DMS153 (cell line): ENCODE results near the gene CENPC.
"Not testable (repeated sequence)": the region's sequence is repeated elsewhere in the genome, so short reads cannot be mapped to it uniquely, and the experiment has no call there.

ENCODE experiments used
- DNase-seq: peaks from one replicate; lab custom pipeline; 2025; lab: John Stamatoyannopoulos, UW

CENPC gene

GRCh38 chr4:67470871-67471270 is 74.4 kb downstream of the CENPC start:
- no peak for DNase-seq

GRCh38 chr4:67468830-67469229 is 76.5 kb downstream of the CENPC start:
- DNase-seq, result no peak

- no peak for DNase-seq
Observed at GRCh38 chr4:67466751-67467150, 78.6 kb downstream of the CENPC start.

GRCh38 chr4:67465763-67466052 is 79.6 kb downstream of the CENPC start:
- no peak for DNase-seq

GRCh38 chr4:67465032-67465762 is 80.1 kb downstream of the CENPC start:
- no peak for DNase-seq

- no peak for DNase-seq
Observed at GRCh38 chr4:67460574-67460973, 84.7 kb downstream of the CENPC start.

- DNase-seq, result no peak
Observed at GRCh38 chr4:67459164-67459563, 86.1 kb downstream of the CENPC start.

- DNase-seq, result no peak
Observed at GRCh38 chr4:67456577-67457196, 88.6 kb downstream of the CENPC start.

- DNase-seq, result not testable (repeated sequence)
Observed at GRCh38 chr4:67452846-67453205, 92.5 kb downstream of the CENPC start.

GRCh38 chr4:67452100-67452845 is 93.0 kb downstream of the CENPC start:
- no peak for DNase-seq

GRCh38 chr4:67451464-67451863 is 93.8 kb downstream of the CENPC start:
- DNase-seq, result no peak

- no peak for DNase-seq
Observed at GRCh38 chr4:67448621-67449020, 96.7 kb downstream of the CENPC start.

- DNase-seq, result no peak
Observed at GRCh38 chr4:67447873-67448272, 97.4 kb downstream of the CENPC start.

- no peak for DNase-seq
Observed at GRCh38 chr4:67446811-67447210, 98.5 kb downstream of the CENPC start.

- not testable (repeated sequence) for DNase-seq
Observed at GRCh38 chr4:67445881-67446280, 99.4 kb downstream of the CENPC start.

- no peak for DNase-seq
Observed at GRCh38 chr4:67438975-67439374, 106.3 kb downstream of the CENPC start.

- no peak for DNase-seq
Observed at GRCh38 chr4:67437974-67438713, 107.2 kb downstream of the CENPC start.

- DNase-seq, result no peak
Observed at GRCh38 chr4:67436742-67437141, 108.6 kb downstream of the CENPC start.

- DNase-seq, result no peak
Observed at GRCh38 chr4:67430989-67431388, 114.3 kb downstream of the CENPC start.

GRCh38 chr4:67428819-67429218 is 116.5 kb downstream of the CENPC start:
- no peak for DNase-seq
